NB4 (cell line): Measurements from ENCODE around the gene TRABD.
A peak's percentile ranks its signal among the peaks of the same experiment; 100 is the strongest.

ENCODE experiments used
- DNase-seq: peaks from one replicate; pipeline ENCODE4 v3.0.0; 2010; ENCODE audit warnings: low read depth
- H3K4me3 ChIP-seq: one replicate; pipeline ENCODE4 v1.5.1; 2011; ENCODE audit warnings: mild to moderate bottlenecking, low read depth, low read length, moderate library complexity
- MYC ChIP-seq: IDR thresholded peaks from 2 replicates; pipeline ENCODE4 v1.6.1; 2011; ENCODE audit warnings: low read depth, low read length
- POLR2A ChIP-seq: IDR thresholded peaks from 2 replicates; pipeline ENCODE4 v1.6.1; 2011; ENCODE audit warnings: mild to moderate bottlenecking; ENCODE audit not compliant: insufficient read length; ENCODE audit errors: extremely low read depth
- TF ChIP-seq, protein P1 (sequence below): IDR thresholded peaks from 2 replicates; pipeline ENCODE4 v1.6.1; 2011; ENCODE audit warnings: low read depth, low read length
- TF ChIP-seq, protein P2 (sequence below): IDR thresholded peaks from one replicate; pipeline ENCODE4 v1.5.1; 2012; ENCODE audit warnings: low read depth, low read length

The TRABD gene

DNA sequence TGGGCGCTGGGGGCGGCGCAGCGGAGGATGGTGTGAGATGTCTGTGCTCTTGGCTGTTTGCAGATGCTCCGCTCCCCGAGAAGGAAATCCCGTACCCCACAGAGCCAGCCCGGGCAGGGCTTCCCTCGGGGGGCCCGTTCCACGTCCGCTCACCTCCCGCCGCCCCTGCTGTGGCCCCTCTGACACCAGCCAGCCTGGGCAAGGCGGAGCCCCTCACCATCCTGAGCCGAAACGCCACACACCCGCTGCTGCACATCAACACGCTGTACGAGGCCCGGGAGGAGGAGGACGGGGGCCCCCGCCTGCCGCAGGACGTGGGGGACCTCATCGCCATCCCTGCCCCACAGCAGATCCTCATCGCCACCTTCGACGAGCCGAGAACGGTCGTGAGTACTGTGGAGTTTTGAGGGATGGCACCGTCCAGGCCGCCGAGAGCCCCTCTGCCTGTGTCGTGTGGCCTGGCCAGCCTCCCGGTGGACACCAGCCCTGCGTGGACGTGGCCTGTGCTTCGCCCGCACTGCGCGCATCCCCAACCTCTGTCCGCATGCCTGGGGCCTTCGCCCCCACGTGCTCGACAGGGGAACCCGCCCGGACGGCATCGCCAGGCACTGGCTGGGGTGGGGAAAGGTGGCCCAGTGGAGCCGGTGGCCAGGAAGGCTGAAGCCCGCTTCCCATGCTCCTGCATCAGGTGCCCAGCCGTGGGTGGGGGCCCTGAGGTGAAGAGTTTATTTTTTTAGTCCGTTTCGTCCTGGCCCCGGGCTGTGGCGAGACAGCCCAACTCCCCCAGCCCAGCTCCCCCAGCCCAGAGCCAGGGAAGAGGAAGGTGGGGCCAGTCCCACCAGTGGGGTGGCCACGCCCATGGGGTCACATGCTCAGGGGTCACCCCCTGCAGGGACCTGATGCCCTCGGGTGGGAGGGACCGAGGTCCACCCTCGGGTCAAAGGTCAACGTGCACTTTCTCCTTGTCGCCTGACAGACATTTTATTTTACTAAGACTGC, 6.5 kb upstream of the TRABD start:
- TF ChIP-seq, protein P1, sequence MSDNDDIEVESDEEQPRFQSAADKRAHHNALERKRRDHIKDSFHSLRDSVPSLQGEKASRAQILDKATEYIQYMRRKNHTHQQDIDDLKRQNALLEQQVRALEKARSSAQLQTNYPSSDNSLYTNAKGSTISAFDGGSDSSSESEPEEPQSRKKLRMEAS = no peak
- TF ChIP-seq MYC = no peak
- no peak for DNase-seq
- H3K4me3 ChIP-seq = no peak overlapping the region

DNA sequence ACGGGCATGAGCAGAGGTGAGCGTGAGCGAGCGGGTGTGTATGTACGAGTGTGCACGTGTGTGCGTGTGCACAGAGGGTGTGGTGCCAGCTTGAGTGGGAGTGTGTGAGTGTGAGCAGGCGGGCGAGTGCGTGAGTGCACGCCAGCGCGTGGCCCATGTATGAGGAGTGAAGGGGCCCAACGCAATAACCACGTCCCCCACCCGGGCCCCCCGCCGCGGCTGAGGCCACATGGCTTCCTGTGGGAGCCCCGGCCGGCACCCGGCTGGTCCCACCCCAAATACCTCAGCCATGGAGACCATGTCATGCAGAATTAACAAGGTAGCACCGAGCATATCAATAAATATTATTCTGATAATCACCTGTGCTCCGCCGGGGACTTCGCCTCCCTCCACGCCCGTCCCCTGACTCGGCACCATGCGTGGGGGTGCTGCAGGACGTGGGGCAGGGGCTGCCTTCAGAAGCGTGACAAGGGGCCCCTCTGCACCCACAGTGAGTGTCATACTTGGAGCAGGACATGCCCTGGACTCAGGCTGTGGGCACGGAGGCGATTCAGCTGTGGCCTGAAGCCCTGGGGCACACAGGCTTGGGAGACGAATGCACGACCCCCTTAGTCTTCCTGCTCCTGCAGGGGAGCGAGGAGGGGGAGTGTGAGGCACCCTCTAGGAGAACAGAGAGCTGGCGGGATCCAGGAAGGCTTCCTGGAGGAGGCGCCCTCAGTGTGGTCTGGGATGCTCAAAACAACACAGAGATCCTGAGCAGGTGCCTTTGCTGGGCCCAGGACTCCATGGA, 5.6 kb upstream of the TRABD start:
- no peak overlapping the region for H3K4me3 ChIP-seq
- TF ChIP-seq, protein P1 = peak; percentile 13; the same call in 1 of the 2 replicates
- TF ChIP-seq POLR2A = no peak
- TF ChIP-seq, protein P2, sequence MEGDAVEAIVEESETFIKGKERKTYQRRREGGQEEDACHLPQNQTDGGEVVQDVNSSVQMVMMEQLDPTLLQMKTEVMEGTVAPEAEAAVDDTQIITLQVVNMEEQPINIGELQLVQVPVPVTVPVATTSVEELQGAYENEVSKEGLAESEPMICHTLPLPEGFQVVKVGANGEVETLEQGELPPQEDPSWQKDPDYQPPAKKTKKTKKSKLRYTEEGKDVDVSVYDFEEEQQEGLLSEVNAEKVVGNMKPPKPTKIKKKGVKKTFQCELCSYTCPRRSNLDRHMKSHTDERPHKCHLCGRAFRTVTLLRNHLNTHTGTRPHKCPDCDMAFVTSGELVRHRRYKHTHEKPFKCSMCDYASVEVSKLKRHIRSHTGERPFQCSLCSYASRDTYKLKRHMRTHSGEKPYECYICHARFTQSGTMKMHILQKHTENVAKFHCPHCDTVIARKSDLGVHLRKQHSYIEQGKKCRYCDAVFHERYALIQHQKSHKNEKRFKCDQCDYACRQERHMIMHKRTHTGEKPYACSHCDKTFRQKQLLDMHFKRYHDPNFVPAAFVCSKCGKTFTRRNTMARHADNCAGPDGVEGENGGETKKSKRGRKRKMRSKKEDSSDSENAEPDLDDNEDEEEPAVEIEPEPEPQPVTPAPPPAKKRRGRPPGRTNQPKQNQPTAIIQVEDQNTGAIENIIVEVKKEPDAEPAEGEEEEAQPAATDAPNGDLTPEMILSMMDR = no peak
- TF ChIP-seq MYC = no peak
- peak; percentile 55 for DNase-seq

DNA sequence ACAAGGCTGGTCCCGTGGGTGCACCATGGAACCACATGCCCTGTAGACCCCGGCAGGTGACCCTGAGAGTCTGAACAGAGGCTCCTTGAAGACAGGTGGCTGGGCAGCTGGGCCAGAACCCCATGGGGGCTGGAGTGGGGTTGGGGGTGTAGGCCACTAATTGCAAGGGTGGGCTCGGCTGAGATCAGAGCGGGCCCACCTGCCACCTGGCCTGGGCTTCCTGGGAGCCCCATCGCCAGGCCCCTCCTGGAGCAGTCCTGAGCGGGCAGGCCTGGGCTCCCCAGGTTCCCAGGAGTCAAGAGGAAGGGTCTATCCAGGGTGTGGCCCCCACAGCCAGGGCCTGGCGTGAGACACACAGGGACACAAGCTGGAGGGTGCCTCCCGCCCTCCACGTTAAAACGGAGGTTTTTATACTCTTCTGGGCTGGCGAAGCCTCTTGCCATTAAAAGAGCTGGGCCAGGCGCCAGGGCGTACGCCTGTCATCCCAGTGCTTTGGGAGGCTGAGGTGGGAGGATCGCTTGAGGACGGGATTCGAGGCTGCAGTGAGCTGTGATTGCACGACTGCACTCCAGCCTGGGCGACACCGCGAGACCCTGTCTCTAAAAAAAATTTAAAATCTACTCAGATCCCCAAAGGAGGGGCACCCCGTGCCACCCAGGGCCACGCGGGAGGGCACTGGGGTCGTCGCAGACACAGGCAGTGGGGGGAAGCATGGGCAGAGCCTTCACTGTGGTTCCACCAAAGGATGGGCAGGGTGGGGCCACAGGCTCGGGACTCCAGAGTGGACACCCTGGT, 4.8 kb upstream of the TRABD start:
- TF ChIP-seq, protein P2 = no peak
- TF ChIP-seq POLR2A (no peak), MYC (no peak)
- H3K4me3 ChIP-seq = no peak overlapping the region
- DNase-seq = no peak

DNA sequence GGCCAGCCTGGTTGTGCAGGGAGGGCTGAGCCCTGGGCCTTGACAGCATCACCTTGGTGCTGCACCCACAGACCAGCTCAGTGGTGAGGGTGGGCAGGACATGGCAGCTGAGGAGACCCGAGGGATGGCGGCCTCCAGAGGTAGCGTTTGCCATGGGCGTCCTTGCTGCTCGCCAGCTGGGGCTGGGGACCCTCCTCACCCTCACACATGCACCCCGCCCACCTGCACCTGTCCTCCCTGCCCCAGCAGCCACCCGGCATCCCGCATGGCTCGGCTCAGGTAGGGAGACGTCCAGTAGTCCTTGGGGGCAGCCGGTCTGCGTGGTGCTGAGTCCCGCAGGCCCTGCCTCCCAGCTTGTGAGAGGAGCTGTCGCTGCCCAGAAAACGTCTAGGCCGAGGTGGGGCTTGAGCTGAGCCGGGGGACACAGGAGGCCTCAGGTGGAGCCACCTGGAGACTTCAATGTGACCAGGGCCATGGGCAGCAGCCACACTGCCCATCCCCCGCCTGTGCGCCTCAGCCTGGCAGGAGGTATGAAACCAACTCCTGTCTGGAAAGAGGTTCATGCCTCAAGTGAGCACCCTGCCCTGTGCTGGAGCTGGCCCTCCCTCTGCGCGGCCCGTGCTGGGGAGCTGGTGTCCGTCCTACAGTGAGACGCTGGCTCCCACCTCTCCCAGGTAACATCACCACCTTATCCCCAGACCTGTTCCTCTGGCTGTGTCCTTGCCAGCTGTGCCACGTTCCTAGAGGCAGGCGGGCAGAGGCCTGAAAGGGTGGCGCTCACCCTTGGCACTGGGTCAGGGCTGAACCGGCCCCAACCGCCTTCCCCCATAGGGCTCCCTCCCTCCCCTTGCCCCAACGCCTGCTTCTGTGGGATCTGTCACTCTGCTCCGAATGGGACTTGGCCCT, 3.3 kb upstream of the TRABD start:
- TF ChIP-seq, protein P1 = no peak
- TF ChIP-seq POLR2A (no peak), MYC (no peak)
- TF ChIP-seq, protein P2 = no peak
- H3K4me3 ChIP-seq = no peak overlapping the region
- DNase-seq = no peak

DNA sequence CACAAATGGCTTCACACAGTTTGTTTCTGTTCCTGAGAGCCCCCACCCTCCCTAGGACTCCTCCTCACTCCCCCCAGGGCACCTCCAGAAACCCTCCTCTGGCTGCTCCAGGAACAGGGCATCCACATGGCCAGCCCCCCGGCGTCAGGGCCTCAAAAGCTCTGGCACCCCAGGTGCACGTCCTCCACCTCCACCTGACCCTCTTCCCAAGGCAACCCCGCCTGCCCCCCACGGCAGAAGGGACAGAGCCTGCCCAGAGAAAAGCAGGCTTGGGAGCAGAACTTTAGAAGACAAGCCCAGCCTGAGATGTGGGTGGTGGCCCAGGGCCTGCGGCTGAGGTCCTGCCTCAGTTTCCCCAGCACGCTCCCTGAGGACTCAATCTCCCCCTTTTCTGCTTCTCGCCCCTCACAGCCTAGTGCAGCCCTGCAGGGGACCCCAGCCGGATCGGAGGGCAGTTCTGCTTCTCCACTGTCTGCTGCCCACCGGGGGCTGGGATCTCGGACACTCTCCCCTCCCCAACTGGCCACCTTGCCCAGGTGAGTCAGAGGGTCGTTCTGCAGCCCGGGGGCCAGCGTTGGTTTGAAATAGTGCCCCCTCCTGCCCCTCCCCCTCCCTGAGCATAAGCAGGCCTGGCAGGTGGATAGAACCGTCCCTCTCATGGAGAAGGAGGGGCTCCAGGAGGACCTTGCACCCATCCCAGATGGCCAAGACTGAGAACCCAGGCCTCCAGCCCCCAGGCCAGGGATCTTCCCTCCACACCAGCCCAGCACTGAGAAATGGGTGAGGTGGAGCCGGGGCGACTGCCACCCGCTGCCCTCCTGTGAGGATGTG, 2.4 kb upstream of the TRABD start:
- no peak overlapping the region for H3K4me3 ChIP-seq
- DNase-seq = no peak
- TF ChIP-seq, protein P2 = no peak
- TF ChIP-seq POLR2A (no peak), MYC (no peak)
- TF ChIP-seq, protein P1 = no peak
